Right lobe of liver (tissue), 4 donors: Measurements from ENCODE around the gene LYPD4.

ENCODE experiments used
- CTCF ChIP-seq, 4 donors: fragments of 200-600 bp in 3 of 4; fragments of 450-650 bp in 1 of 4; IDR thresholded peaks; one replicate each; pipeline versions ENCODE4 v1.5.1 to v1.8.0; 2016 to 2022; ENCODE audit warnings: antibody characterized with exemption in 4 of 4, mild to moderate bottlenecking in 2 of 4
- POLR2A ChIP-seq: fragments of 450-650 bp; IDR thresholded peaks from one replicate; pipeline ENCODE4 v1.6.1; 2017; ENCODE audit warnings: antibody characterized with exemption, mild to moderate bottlenecking
- donor health status: DM: no; HTN: no; CAD: no.
- donor health status: DM: no; HTN: no; CAD: no.
- donor health status: DM: no; HTN: yes; CAD: no.

- TF ChIP-seq POLR2A (peak; percentile 89), CTCF (IDR thresholded peaks at IDR 0.05) (peak; percentile 53 to 72 (median 65))
Measured at GRCh38 chr19:41859618-41860418, 15.3 kb upstream of the LYPD4 start, which contains the start of gene RPS19.
